HK-2 (cell line): Measurements from ENCODE around the gene ALKBH4.
"Not testable (repeated sequence)": the region's sequence is repeated elsewhere in the genome, so short reads cannot be mapped to it uniquely, and the experiment has no call there.

Source experiments
- DNase-seq: peaks from one replicate; pipeline ENCODE4 v3.0.0-alpha.2; 2018; ENCODE audit not compliant: unreplicated experiment

The ALKBH4 gene

DNA sequence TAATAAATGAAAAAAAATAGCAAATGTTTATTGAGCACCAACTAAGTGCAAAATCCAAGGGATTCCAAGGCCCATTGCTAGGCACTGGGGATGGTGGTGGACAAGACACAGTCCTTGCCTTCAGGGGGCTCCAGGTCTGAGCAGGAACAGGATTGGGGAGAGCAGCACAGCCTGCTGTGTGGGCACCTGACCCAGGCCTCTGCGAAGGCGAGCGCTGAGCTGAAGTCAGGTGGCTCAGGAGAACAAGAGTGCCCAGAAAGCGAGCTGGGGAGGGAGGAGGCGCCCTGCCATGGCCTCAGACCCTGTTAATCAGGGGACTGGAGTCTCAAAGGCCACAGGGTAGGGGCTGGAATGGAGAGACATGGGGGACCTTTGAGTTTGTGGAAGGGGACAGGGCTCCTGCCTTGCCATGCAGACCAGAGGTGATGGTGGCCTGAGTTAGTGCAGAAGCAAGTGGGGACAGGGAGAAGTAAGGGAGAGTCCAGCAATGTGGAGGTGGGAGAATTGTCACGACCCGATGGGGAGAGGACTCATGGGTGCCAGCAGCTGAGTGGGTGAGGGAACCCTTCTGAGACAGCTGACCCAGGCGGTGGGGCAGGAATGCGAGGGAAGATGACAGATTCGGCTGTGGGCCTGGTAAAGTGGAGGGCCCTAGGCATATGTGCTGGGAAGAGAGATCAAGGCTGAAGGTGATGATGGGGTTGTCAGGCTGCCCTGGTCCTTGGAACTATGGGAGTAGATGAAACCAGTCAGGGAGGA is 35.3 kb downstream of the ALKBH4 start:
- DNase-seq: no peak

- DNase-seq: no peak
These were observed 37.7 kb downstream of the ALKBH4 start for GRCh38 chr7:102427019-102427405.

DNA sequence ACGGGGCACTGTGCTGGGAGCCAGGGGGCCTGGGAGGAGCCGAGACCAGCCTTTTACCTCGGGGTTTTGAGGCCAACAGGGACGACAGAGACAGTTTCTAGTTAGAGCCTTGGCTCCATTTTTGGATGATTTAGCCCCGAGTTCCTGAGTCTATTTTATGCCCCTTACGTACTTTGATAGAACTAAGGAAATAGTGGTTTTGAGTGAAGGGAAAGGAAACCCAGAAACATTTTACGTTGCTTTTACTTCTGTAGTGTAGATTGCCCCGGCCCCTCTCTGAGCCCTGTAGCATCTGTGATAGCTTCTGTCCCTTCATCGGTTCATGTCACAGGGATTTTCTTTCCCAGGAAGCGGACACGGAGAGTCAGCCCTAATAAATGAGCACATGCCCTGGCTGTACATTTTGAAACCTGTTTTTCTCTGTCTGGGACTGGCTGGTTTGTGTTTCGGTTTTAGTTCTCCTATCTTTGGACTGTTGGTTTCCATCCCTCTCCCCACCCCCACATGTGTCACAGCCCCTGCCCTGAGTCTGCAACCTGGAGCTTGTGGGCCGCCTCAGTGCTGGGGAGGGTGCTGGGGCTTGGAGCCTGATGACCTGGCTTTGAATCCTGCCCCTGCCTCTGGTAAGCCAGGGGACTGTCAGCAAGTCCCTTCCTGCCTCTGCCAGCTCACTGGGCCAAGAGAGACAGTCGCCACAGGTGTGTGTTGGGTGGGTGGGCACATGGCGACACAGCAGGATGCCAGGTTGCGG is 38.2 kb downstream of the ALKBH4 start:
- DNase-seq: no peak

- DNase-seq: no peak
These were observed 38.9 kb downstream of the ALKBH4 start for GRCh38 chr7:102425639-102426267.

GRCh38 chr7:102424787-102425218 is 39.9 kb downstream of the ALKBH4 start:
- DNase-seq: no peak

- no peak for DNase-seq
These were observed 40.5 kb downstream of the ALKBH4 start for GRCh38 chr7:102424129-102424551.

- DNase-seq: no peak
These were observed 42.9 kb downstream of the ALKBH4 start for GRCh38 chr7:102421706-102422240.

- no peak for DNase-seq
These were observed 46.1 kb downstream of the ALKBH4 start for GRCh38 chr7:102418592-102418991.

GRCh38 chr7:102417105-102417504 is 47.6 kb downstream of the ALKBH4 start:
- DNase-seq: no peak

- DNase-seq: no peak
These were observed 48.3 kb downstream of the ALKBH4 start for GRCh38 chr7:102416406-102416805.

DNA sequence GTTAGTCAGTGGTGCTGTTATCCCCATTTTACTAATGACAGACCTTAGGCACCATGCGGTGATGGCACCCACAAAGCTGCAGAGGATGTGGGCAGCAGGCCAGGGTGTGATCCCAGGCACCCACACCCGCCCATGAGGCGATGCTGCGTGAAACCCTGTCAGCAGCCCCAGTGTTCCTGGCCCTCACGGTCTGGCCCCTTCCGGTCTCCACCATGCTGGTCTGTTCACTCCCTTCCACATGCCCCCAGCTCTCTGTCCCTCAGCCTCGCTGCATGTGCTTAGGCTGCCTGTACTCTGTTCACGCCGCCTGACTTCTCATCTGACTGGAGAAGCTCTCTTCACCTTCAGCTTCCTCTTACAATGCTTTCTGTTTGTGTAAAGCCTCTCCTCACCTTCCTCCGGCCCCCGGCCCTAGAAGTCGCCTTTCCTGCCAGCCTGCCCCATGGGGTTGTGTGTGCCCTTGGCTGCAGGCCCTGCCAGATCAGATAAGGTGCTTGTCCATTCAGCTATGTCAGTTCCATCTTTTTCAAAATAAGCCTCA is 48.9 kb downstream of the ALKBH4 start:
- no peak for DNase-seq

GRCh38 chr7:102413611-102414010 is 51.1 kb downstream of the ALKBH4 start:
- DNase-seq: no peak

GRCh38 chr7:102413091-102413490 is 51.6 kb downstream of the ALKBH4 start:
- no peak for DNase-seq

DNA sequence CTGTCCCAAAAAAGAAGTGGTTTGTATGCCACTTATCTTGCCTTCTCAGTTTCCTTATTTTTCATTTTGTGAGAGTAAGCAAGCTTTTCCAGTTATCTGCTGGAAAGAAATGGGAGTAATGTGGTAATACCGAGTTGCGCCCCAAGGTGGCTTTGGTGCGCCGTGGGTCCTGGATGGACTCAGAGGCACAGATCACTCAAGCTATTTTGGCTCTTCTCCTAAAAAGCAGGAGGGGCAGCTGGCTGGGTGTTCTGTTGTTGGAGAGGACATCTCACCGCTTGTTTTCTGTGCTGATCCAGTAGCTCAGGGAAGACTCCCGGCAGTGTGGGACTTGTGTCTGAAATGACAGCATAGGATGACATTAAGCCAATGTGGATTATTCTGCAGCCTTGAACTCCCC is 52.1 kb downstream of the ALKBH4 start:
- no peak for DNase-seq

GRCh38 chr7:102410918-102411317 is 53.7 kb downstream of the ALKBH4 start:
- no peak for DNase-seq

DNA sequence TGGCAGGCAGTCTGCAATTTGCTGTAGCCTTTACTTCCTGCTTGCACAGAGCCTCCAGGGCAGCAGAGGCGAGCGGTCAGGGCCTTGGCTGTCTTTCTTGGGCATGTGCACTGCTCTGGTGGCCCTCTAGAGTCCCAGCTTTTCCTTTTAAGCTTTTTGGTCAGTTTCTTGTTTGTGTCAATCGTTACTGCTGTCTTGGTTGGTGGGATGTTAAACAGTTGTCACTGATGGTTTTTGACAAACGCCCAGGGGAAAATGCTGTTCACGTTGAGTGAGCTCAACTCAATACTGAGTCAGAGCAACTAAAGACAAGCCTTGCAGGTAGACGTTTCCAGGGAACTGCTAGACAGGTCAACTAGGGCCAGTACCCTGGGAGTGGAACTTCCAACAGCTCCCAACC is 54.5 kb downstream of the ALKBH4 start:
- DNase-seq: no peak

DNA sequence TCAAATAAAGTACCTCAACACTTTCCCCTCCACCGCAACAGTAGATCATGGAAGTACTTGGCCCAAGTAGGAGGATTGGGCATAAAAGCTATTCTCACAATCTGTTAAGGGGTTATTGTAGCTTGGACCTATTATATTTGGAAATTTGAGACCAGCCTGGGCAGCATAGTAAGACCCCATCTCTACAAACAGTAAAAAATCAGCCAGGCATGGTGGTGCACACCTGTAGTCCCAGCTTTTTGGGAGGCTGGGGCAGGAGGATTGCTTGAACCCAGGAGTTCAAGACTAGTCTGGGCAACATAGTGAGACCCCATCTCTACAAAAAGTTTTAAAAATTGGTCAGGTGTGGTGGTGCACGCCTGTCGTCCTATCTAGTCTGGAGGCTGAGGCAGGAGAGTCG is 55.3 kb downstream of the ALKBH4 start:
- DNase-seq: no peak

DNA sequence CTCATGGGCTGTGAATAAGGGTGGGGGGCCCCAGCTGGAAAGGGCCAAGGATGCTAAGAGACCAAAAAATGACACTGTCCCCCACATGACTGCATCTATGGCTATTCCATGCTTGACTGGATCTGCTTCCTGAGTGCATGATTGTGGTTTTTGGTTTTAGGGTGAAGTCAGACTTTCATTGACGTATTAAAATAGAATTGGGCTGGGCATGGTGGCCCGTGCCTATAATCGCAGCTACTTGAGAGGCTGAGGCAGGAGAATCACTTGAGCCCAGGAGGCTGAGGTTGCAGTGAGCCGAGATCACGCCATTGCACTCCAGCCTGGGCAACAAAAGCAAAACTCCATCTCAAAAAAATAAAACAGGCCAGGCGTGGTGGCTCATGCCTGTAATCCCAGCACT is 56.1 kb downstream of the ALKBH4 start:
- not testable (repeated sequence) for DNase-seq

DNA sequence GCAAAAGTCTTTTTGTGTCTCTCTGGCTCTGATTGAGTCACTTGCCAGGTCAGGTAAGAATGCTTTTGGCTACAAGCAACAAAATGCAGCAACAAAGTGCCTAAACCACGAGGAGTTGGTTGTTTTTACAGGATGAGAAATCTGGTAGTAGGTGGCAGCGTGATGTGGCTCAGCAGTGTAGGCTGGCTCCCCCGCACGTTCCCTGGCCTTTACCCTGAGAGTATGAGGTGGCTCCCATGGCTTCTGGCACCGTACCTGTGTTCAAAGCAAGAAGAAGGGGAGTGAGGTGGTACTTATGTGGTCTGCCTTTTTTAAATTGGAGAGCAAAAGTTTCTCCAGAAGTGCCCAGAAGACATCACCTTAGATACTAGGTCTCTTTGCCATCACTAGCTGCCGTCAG is 56.8 kb downstream of the ALKBH4 start:
- DNase-seq: no peak
